Measurements from ENCODE around the gene NPTX2. TPM values are rescaled to one million over a fixed set of nuclear protein-coding genes. Genes with fewer than 3 reads are reported as not detected.

Gene NPTX2
- total and polyA plus RNA-seq, 10 of the 15 experiments (the other 5 are each of a cell fraction or from before 2014, with no cell fraction given): 0.04 TPM; not detected in 9

GRCh38 chr7:98618786-98619185 lies 1.7 kb downstream of the NPTX2 start (continued):
- TF ChIP-seq REST (IDR thresholded peaks at IDR 0.05; ENCODE audit: low read depth, low read length): no peak
- no peak for TF ChIP-seq POU2F2 (IDR thresholded peaks at IDR 0.05; ENCODE audit: borderline replicate concordance, low read depth, low read length)
- no peak for TF ChIP-seq EP300 (IDR thresholded peaks at IDR 0.05; ENCODE audit: borderline replicate concordance in 1 of 2, control insufficient read depth in 1 of 2, low read depth in 2 of 2, low read length in 2 of 2)
- TF ChIP-seq RELA (IDR thresholded peaks at IDR 0.05; ENCODE audit: borderline replicate concordance, partially characterized antibody): no peak
- no peak for TF ChIP-seq ZNF592 (IDR thresholded peaks at IDR 0.05)
- TF ChIP-seq ZBTB40 (IDR thresholded peaks at IDR 0.05; ENCODE audit: borderline replicate concordance): no peak
- no peak for TF ChIP-seq YY1 (IDR thresholded peaks at IDR 0.05; ENCODE audit: low read depth, low read length)
- TF ChIP-seq RUNX3 (IDR thresholded peaks at IDR 0.05; ENCODE audit: low read length): no peak
